NCI-H1092 treated with DMSO at 0.1 percent for 48 hours (cell line): ENCODE measurements around the gene KIF26A.

Experiments
- DNase-seq: peaks from one replicate; lab custom pipeline; 2025; lab: John Stamatoyannopoulos, UW

KIF26A gene

DNA sequence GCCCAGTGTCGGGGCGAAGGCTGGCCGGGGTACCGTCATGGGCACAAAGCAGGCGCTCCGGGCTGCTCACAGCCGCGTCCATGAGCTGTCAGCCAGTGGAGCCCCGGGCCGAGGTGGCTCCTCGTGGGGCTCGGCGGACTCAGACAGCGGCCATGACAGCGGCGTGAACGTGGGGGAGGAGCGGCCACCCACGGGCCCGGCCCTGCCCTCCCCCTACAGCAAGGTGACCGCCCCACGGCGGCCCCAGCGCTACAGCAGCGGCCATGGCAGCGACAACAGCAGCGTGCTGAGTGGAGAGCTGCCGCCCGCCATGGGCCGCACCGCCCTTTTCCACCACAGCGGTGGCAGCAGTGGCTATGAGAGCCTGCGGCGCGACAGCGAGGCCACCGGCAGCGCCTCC lies 39.0 kb downstream of the KIF26A start:
- no peak for DNase-seq

DNA sequence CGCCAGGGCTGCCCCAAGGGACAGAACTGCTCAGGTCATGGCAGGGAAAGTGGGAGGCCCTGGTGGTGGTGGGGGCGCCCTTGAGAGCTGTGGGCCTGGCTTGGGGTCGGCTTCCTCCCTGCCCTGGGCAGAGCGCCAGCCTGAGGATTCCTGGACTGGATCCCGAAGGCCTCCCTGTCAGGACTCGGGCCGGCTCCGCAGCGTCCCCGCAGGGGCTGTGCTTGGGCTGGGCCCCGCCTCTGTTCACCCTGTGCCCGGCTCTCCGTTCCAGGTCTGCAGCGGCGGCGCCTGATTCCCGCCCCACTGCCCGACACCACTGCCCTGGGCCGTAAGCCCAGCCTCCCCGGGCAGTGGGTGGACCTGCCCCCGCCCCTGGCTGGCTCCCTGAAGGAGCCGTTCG lies 39.9 kb downstream of the KIF26A start:
- no peak for DNase-seq

DNA sequence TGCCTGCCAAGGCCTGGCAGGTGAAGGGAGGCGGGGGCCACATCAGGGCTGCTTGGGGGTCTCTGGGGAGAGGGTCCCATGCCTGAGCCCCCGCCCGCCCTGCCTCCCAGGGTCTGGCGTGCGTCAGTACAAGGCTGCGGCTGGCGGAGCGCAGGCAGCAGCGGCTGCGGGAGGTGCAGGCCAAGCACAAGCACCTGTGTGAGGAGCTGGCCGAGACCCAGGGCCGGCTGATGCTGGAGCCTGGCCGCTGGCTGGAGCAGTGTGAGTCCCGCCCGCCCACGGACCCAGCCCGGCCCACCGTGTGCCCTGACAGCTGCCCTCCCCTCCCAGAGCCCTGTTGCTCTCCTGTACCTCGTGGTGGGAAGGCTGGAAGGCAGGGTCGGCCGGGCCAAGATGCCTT lies 40.7 kb downstream of the KIF26A start:
- no peak for DNase-seq

DNA sequence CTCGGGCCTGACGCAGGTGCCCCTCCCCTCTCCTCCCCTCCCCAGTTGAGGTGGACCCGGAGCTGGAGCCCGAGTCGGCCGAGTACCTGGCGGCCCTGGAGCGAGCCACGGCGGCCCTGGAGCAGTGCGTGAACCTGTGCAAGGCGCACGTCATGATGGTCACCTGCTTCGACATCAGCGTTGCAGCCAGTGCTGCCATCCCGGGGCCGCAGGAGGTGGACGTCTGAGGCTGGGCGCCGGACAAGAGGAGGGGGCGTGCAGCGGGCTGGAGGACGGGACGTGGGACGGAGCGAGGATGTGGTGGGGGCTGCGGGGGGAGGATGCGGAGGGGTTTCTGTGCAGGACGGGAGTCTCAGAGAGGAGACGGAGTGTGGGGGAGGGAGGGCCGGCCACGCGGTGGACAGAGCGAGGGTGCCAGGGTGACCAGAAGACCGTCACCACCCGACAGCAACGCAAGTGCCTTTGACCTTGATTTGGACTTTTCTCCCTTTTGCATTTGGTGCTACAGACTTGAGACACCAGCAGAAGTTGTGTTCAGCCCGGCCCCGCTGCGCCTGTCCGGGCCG lies 41.3 kb downstream of the KIF26A start:
- DNase-seq, result no peak

DNA sequence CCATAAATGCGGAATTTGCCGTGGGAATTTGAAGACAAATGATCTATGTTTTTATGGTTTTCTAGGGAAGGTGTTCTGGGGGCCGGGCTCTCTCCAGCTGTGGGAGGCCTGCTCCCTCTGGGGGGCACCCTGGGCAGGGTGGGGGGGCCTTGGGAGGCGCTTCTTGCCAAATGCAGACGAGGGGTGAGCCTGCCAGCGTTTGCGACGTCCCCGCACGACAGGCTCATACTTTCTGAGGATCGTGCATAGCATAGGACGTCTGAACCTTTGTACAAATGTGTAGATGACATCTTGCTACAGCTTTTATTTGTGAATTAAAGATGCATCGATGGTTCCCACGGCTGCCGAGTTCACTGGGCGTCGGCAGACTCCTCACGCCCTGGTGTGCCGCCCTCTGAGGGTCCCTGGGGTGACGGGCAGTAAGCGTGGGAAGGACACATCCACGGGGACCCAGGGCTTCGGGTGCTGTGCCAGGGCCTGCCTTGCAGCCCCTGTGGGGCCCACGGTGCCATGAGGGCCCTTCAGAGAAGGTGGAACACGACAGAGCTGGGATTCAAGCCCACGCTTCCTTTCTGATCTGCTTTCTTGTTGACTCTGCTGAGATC lies 42.3 kb downstream of the KIF26A start:
- no peak for DNase-seq

- no peak for DNase-seq
Observed at GRCh38 chr14:104181761-104182530, 43.6 kb downstream of the KIF26A start.

- DNase-seq, result no peak
Observed at GRCh38 chr14:104182857-104183425, 44.6 kb downstream of the KIF26A start.

GRCh38 chr14:104183796-104184195 lies 45.4 kb downstream of the KIF26A start:
- DNase-seq, result no peak

- no peak for DNase-seq
Observed at GRCh38 chr14:104184506-104184905, 46.1 kb downstream of the KIF26A start.

- no peak for DNase-seq
Observed at GRCh38 chr14:104184911-104185499, 46.6 kb downstream of the KIF26A start.

DNA sequence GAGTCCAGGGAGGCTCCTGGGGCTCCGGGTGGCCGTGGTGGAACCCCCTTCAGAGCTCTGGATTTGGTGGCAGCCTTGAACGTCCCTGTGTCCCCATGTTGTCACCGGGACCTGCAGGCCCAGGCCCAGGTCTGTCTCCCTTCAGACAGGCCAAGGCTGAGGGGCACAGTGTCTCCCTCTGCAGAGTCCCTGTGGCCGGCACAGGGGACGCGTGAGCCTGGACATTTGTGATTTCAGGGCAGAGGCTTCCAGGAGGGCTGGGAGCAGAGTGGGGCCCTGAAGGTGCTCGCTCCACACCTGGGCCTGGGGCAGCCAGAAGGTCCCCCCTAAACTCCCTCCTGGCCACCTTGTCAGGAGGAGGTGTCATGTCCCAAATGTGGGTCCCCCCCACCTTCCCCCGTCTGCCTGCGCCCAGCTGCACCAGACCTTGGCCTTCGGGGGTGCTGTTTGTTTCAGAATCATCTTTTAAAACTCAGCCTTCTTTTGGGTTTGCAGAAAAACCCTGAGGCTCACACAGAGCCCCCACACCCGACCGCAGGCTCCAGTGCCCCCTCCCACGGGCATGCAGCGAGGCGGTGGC lies 47.6 kb downstream of the KIF26A start:
- no peak for DNase-seq

GRCh38 chr14:104186575-104186974 lies 48.2 kb downstream of the KIF26A start:
- no peak for DNase-seq

DNA sequence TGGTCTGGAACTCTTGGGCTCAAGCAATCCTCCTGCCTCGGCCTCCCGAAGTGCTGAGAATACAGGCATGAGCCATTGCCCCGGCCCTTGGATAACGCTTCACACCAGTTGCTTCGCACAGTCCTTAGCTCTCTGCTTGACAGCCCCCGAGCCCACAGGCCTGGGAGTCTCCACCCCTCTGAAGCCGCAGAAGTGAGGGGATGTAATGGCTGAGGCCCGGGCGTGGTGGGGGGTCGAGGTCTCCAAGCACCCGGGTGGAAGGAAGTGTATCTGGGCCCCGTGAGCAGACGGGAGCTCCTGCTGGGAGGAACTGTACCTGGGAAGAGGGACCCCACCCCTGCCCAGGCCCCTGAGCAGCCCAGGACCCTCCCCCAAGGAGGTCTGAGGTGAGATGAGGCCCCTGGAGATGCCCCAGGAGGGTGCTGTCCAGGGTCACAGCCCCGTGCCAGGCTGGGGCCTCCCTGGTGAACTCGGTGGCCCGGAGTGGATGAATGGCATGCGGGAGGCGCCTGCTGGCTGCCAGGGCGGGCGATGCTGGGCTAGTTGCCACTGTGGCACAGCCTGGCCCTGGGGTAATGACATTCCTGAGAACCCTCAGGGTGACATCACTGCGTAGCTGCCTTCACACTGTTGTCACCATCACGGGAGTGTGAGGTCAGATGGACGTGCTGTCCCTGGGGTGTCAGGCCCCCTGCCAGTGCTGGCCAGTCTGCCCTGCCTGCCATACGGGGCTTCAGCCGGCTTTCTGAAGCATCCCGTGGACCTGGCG lies 48.9 kb downstream of the KIF26A start:
- DNase-seq, result no peak

- no peak for DNase-seq
Observed at GRCh38 chr14:104187931-104188726, 49.7 kb downstream of the KIF26A start.

GRCh38 chr14:104188727-104189400 lies 50.5 kb downstream of the KIF26A start:
- no peak for DNase-seq

DNA sequence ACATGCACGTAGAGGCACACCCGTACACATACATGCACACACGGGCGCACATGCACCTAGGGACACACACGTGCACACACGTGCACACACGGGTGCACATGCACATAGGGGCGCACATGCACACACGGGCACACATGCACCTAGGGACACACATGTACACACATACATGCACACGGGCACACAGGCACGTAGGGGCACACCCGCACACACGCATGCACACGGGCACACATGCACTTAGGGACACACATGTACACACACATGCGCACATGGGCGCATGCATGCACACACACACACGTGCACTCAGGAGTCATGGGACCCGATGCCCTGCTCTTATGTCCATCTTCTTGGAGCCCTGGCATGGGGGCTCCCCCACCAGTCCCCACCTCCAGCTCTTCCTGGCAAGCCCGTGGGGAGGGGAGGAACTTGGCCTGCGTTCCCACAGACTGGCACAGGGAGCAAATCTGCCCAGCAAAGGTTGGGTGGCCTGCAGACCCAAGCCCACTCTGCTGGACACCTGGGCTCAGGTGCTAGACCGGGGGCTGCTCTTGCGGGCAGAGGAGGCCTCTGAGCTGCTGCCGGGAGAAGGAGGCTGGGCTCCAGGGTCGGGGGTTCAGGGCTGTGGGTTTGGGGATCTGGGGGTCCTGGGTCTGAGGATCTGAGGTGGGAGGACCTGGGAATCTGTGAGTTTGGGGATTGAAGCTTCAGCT lies 51.4 kb downstream of the KIF26A start:
- no peak for DNase-seq

DNA sequence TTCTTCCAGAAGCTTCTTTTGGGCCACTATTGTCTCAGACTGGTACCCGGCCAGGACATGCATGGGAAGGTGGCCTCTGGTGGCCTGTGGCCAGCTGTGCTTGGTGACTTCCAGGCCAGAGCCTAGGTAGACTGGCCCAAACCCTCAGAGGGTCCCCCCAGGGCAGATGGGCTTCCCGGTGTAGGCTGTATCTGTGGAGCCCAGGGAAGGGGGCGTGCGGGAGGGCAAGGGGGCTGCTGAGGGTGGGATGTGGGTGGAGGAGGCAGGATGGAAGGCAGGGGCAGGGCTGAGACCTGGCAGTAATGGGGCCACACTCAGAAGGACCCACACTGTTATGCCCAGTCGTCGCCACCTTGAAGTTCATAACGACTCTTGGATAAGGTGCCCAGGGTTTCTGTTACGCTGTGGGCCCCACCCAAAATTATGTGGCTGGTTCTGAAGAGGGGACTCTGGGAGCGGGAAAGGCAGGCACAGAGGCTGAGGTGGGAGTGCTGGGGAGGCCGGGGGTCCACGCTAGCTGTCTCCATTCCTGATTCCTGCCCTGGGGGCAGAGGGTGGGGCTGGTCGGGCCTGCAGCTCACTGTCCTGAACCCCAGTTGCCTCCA lies 52.1 kb downstream of the KIF26A start:
- DNase-seq, result no peak

DNA sequence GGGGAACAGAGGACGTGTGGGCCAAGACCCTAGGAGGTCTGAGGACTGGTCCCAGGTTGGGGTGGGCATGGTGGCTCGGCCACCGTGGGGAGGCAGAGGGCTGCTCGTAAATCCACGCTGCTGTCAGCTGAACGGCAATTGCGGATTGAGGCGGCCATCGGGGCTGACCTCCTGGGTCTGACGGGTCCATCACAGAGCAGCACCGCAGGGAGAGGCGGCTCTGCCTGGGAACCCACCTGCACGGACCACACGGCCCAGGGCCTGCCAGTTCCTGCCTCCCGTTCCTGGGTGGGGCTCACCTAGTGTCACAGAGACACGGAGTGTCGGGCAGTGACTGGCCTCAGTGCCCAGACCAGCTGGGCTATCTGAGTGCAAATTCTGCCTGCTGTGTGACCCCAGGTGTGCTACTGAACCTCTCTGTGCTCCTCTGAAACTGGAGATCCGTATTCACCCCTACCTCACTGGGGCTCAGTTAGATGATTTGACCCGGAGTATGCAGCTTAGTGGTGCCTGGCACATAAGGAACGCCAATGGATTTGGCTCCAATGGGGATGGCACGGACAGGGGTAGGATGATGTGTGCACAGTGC lies 53.1 kb downstream of the KIF26A start:
- no peak for DNase-seq
